Smooth muscle cell (in vitro differentiated cells): Measurements from ENCODE around the gene TMEM151A. TPM values are rescaled to one million over a fixed set of nuclear protein-coding genes. Genes with fewer than 3 reads are reported as not detected.
"Not testable (repeated sequence)": the region's sequence is repeated elsewhere in the genome, so short reads cannot be mapped to it uniquely, and the experiment has no call there.

Experiments used
- DNase-seq: peaks from one replicate; lab custom pipeline; 2025; ENCODE audit not compliant: unreplicated experiment; lab: John Stamatoyannopoulos, UW
- H2AFZ ChIP-seq: fragments of 200-600 bp; sonication (generic); 2 replicates; pipeline ENCODE4 v1.6.0; 2016; ENCODE audit warnings: antibody characterized with exemption, low read depth, mild to moderate bottlenecking
- H3F3A ChIP-seq: fragments of 200-600 bp; sonication (generic); 2 replicates; pipeline ENCODE4 v1.6.0; 2017; ENCODE audit warnings: antibody characterized with exemption, low read depth
- H3K27ac ChIP-seq: fragments of 200-600 bp; sonication (generic); 2 replicates; pipeline ENCODE4 v1.5.1; 2016; ENCODE audit warnings: low read depth, mild to moderate bottlenecking
- H3K27me3 ChIP-seq: fragments of 200-600 bp; sonication (generic); 2 replicates; pipeline ENCODE4 v1.6.1; 2016; ENCODE audit warnings: low read depth, mild to moderate bottlenecking
- H3K36me3 ChIP-seq: fragments of 200-600 bp; sonication (generic); 2 replicates; pipeline ENCODE4 v1.5.1; 2016; ENCODE audit warnings: low read depth
- H3K4me1 ChIP-seq: fragments of 200-600 bp; sonication (generic); 2 replicates; pipeline ENCODE4 v1.5.1; 2016; ENCODE audit warnings: low read depth
- H3K4me2 ChIP-seq: fragments of 200-600 bp; sonication (generic); 2 replicates; pipeline ENCODE4 v1.6.0; 2016; ENCODE audit warnings: mild to moderate bottlenecking
- H3K4me3 ChIP-seq: fragments of 200-600 bp; sonication (generic); 2 replicates; pipeline ENCODE4 v1.5.1; 2016; ENCODE audit warnings: mild to moderate bottlenecking
- H3K79me2 ChIP-seq: fragments of 200-600 bp; sonication (generic); 2 replicates; pipeline ENCODE4 v1.6.0; 2016; ENCODE audit warnings: low read depth, mild to moderate bottlenecking
- H3K9ac ChIP-seq: fragments of 200-600 bp; sonication (generic); 2 replicates; pipeline ENCODE4 v1.6.0; 2016; ENCODE audit warnings: low read depth
- H3K9me3 ChIP-seq: fragments of 200-600 bp; sonication (generic); replicated peaks from 2 replicates; pipeline ENCODE4 v1.5.1; 2016; ENCODE audit warnings: low read depth
- H4K20me1 ChIP-seq: fragments of 200-600 bp; sonication (generic); 2 replicates; pipeline ENCODE4 v1.6.0; 2016; ENCODE audit warnings: low read depth
- WGBS: methylation state at CpG from one replicate; pipeline ENCODE4 v1.1.7; 2016; ENCODE audit warnings: low lambda C conversion rate; 5-methylcytosine and 5-hydroxymethylcytosine counted together
- polyA plus RNA-seq: library from polyadenylated mRNA; unstranded; fragments of >200 nt; fragmentation: Nextera tagmentation; extraction: Ambion mirVana; gene quantifications from 2 replicates; pipeline ENCODE4 v1.2.1, GENCODE V29; 2016
- total RNA-seq: library from RNA; depleted of rRNA; stranded (reverse); fragments of >200 nt; gene quantifications from 2 replicates; pipeline ENCODE4 v1.2.3, GENCODE V29; 2014
- TF ChIP-seq, protein P1 (sequence below): fragments of 200-600 bp; sonication (generic); IDR thresholded peaks from 2 replicates; pipeline ENCODE4 v1.5.1; 2017; ENCODE audit warnings: borderline replicate concordance, mild to moderate bottlenecking, antibody characterized with exemption; ENCODE audit not compliant: insufficient read depth, poor library complexity, severe bottlenecking

The TMEM151A gene
- total and polyA plus RNA-seq, 2 experiments from 2014 or later: 0.18 to 0.64 TPM

DNA sequence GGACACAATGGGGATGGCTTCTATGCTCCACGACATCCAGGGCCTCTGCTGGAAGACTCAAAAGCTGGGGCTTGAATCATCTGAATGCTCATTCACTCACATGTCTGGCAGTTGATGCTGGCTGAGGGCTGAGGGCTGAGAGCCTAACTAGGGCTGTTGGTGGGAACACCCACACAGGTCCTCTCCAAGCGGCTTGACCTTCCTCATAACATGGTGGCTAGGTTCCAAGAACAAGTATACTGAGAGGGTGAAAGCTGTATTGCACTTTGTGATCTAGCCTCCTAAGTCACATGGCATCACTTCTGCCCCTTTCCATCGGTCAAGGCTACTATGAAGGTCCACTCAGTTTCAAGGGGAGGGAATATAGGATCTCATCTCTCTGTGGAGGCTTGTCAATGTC is 7.5 kb downstream of the TMEM151A start:
- DNase-seq: no peak
- WGBS: 90% methylated on average over 3 of the region's 3 CpGs

DNA sequence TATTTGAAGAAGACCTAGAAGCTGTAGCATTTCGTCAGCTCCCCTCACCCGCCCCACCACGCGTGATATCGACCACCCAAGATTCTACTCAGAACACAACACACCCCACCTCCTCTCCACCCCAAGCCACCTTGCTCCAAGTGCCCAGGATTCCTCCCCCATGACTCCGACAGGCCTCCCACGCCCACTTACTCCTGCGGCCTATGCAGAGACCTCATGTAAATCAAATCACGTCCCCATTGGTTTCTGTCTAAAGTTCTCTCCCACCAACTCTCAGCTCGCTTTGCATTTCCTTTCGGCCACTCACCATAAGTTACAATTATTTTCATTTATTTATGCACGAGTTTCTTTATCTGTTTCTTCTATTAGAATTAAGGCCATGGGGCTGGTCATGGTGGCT is 11.0 kb downstream of the TMEM151A start:
- no peak for DNase-seq
- H3K4me3 ChIP-seq: no peak overlapping the region
- TF ChIP-seq, protein P1, sequence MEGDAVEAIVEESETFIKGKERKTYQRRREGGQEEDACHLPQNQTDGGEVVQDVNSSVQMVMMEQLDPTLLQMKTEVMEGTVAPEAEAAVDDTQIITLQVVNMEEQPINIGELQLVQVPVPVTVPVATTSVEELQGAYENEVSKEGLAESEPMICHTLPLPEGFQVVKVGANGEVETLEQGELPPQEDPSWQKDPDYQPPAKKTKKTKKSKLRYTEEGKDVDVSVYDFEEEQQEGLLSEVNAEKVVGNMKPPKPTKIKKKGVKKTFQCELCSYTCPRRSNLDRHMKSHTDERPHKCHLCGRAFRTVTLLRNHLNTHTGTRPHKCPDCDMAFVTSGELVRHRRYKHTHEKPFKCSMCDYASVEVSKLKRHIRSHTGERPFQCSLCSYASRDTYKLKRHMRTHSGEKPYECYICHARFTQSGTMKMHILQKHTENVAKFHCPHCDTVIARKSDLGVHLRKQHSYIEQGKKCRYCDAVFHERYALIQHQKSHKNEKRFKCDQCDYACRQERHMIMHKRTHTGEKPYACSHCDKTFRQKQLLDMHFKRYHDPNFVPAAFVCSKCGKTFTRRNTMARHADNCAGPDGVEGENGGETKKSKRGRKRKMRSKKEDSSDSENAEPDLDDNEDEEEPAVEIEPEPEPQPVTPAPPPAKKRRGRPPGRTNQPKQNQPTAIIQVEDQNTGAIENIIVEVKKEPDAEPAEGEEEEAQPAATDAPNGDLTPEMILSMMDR: no peak
- H3K79me2 ChIP-seq: no peaks in the 10 kb centered on the region
- H2AFZ ChIP-seq: no peak overlapping the region
- no peaks in the 10 kb centered on the region for H3K36me3 ChIP-seq
- WGBS: 88% methylated on average over 10 of the region's 12 CpGs
- no peak overlapping the region for H3K27ac ChIP-seq
- H3K9me3 ChIP-seq: no peaks in the 10 kb centered on the region
- H3K4me1 ChIP-seq: no peaks in the 10 kb centered on the region
- no peaks in the 10 kb centered on the region for H4K20me1 ChIP-seq
- no peaks in the 10 kb centered on the region for H3K27me3 ChIP-seq
- no peak overlapping the region for H3K4me2 ChIP-seq
- no peaks in the 10 kb centered on the region for H3F3A ChIP-seq
- no peak overlapping the region for H3K9ac ChIP-seq

More for the DNA sequence above, 7.5 kb downstream of the TMEM151A start:
- no peaks in the 10 kb centered on the region for H3K9me3 ChIP-seq
- no peak overlapping the region for H3K9ac ChIP-seq
- TF ChIP-seq, protein P1: no peak
- no peak overlapping the region for H3K27ac ChIP-seq
- no peaks in the 10 kb centered on the region for H3F3A ChIP-seq
- no peaks in the 10 kb centered on the region for H3K27me3 ChIP-seq
- no peak overlapping the region for H3K4me2 ChIP-seq
- no peaks in the 10 kb centered on the region for H3K79me2 ChIP-seq
- H2AFZ ChIP-seq: no peak overlapping the region
- no peaks in the 10 kb centered on the region for H3K4me1 ChIP-seq
- H4K20me1 ChIP-seq: no peaks in the 10 kb centered on the region
- no peak overlapping the region for H3K4me3 ChIP-seq
- H3K36me3 ChIP-seq: no peaks in the 10 kb centered on the region

- Histone ChIP-seq H3K27ac (no peak overlapping the region), H3K9ac (no peak overlapping the region), H3F3A (peaks cover 20% of the 10 kb centered on the region), H3K4me1 (peaks cover 16% of the 10 kb centered on the region), H3K79me2 (peaks cover 5% of the 10 kb centered on the region), H3K36me3 (no peaks in the 10 kb centered on the region), H3K4me3 (no peak overlapping the region), H3K27me3 (no peaks in the 10 kb centered on the region), H3K4me2 (no peak overlapping the region), H2AFZ (no peak overlapping the region), H4K20me1 (no peaks in the 10 kb centered on the region), H3K9me3 (no peaks in the 10 kb centered on the region)
- no peak for DNase-seq
- 33% methylated on average over 3 of the region's 3 CpGs for WGBS
- TF ChIP-seq, protein P1: no peak
Measured at GRCh38 chr11:66309475-66309874, 17.8 kb downstream of the TMEM151A start.

- no peak overlapping the region for H3K9ac ChIP-seq
- H3K36me3 ChIP-seq: no peaks in the 10 kb centered on the region
- peaks cover 19% of the 10 kb centered on the region for H3K4me1 ChIP-seq
- peaks cover 23% of the 10 kb centered on the region for H3F3A ChIP-seq
- H2AFZ ChIP-seq: no peak overlapping the region
- no peak for DNase-seq
- TF ChIP-seq, protein P1: no peak
- H3K4me2 ChIP-seq: no peak overlapping the region
- H3K9me3 ChIP-seq: no peaks in the 10 kb centered on the region
- H3K27me3 ChIP-seq: no peaks in the 10 kb centered on the region
- no peaks in the 10 kb centered on the region for H4K20me1 ChIP-seq
- WGBS: 83% methylated on average over 8 of the region's 8 CpGs
- H3K27ac ChIP-seq: no peak overlapping the region
- H3K4me3 ChIP-seq: no peak overlapping the region
- peaks cover 13% of the 10 kb centered on the region for H3K79me2 ChIP-seq
Measured at GRCh38 chr11:66310324-66310723, 18.6 kb downstream of the TMEM151A start.

DNA sequence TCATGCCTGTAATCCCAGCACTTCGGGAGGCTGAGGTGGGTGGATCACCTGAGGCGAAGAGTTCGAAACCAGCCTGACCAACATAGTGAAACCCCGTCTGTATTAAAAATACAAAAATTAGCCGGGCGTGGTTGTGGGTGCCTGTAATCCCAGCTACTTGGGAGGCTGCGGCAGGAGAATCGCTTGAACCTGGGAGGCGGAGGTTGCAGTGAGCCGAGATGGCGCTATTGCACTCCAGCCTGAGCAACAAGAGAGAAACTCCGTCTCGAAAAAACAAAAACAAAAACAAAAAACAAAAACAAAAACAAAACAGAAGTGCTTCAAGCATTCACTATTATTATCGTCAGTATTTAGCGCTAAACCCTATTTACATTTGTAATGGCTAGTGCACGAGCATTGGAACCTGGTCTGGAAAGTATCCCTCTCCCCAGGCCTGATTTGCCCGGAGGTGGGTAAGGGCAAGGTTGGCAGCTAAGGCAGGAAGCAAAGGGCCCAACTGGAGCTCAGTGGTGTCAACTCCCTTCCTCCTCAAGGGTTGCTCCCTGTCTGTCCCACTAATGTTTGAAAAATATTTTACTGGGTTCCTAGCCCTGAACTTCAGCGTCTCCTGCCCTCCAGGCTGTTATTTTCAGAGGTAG is 19.2 kb downstream of the TMEM151A start:
- not testable (repeated sequence) for H3K9ac ChIP-seq, H2AFZ ChIP-seq, DNase-seq, H3K9me3 ChIP-seq, H3K27ac ChIP-seq, H3K4me2 ChIP-seq, H3K27me3 ChIP-seq, H3K36me3 ChIP-seq, H3K4me3 ChIP-seq, H4K20me1 ChIP-seq
- peaks cover 19% of the 10 kb centered on the region for H3K79me2 ChIP-seq
- H3F3A ChIP-seq: peaks cover 23% of the 10 kb centered on the region
- peaks cover 19% of the 10 kb centered on the region for H3K4me1 ChIP-seq
- WGBS: 72% methylated on average over 18 of the region's 18 CpGs
